Measurements from ENCODE around the gene SNX25. TPM values are rescaled to one million over a fixed set of nuclear protein-coding genes. Genes with fewer than 3 reads are reported as not detected.

Gene SNX25
- total RNA-seq, 2 donors from 2014 or later, result 21.4 to 26.0 TPM

DNA sequence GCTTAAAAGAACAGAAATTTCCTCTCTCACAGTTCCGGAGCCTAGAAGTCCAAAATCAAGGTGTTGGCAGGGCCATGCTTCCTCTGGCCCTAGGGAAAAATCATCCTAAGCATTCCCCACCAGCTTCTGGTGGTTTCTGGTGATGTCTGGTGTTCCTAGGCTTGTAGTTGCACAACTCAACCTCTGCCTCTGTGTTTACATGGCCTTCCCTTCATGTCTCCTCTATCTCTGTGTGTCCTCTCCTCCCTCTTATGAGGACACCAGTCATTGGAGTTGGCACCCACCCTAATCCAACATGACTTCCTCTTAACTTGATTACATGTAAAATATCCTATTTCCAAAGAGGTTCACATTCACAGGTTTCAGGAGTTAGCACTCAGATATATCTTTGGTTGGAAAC, 170.9 kb downstream of the SNX25 start:
- Mint-ChIP-seq H3K4me3 (no peak overlapping the region), H3K27ac (no peak overlapping the region), H3K27me3 (ENCODE audit: insufficient read depth) (peaks cover 19% of the 10 kb centered on the region)

DNA sequence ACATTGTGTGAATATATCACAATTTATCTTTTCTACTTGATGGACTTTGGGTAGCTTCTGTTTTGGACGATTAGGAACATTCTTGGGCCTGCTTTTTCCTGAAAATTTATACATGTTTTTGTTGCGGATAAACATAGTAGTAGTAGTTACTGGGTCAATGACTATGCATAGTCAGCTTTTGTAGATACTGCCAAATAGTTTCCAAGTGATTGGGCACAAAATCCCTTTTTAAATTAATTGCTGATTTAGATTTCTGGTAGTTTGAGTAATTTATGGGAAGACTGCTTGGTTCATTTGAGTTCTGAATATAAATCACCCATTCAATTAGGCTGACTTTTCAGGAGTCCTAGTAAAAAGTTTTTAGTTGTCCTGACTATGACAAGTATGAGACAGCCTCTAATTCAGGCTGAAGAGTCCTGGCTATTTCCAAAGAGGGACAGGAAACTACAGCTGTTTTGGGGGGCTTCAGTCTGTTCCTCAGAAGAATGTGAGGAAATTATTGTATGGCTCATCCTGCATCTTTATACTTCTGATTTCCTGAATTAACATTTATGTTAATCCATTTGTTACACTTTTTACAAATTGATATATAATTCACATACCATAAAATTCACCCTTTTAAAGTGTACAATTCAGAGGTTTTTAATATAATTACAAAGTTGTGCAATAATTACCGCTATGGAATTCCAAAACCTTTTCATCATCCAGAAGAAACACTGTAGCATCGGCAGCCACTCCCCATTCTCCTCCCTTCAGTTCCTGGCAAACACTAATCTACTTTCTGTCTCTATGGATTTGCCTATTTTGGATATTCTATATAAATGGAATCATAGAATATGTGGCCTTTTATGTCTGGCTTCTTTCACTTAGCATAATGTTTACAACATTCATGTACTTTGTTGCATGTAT, 172.1 kb downstream of the SNX25 start:
- H3K9me3 ChIP-seq (ENCODE audit: control insufficient read depth, low read length), result peaks cover 28% of the 10 kb centered on the region
- H3K27me3 ChIP-seq (ENCODE audit: control insufficient read depth, insufficient read depth, low read length, poor library complexity, severe bottlenecking), result no peaks in the 10 kb centered on the region
- no peaks in the 10 kb centered on the region for H3K4me1 Mint-ChIP-seq
- H3K36me3 Mint-ChIP-seq (ENCODE audit: low read depth), result peaks cover 44% of the 10 kb centered on the region
- no peak overlapping the region for H3K27ac Mint-ChIP-seq
- no peak overlapping the region for H3K4me3 Mint-ChIP-seq
- peaks cover 27% of the 10 kb centered on the region for H3K36me3 ChIP-seq (ENCODE audit: control insufficient read depth, insufficient read depth, low read length)
- no peak overlapping the region for H3K27ac ChIP-seq (ENCODE audit: low read depth, low read length)
- no peak overlapping the region for H3K4me3 ChIP-seq (ENCODE audit: low read length)
- 60 to 87% methylated on average over 1 to 3 of the region's 4 CpGs for WGBS, 2 experiments (ENCODE audit: insufficient coverage in 1 of 2, insufficient read length in 1 of 2)
- peaks cover 14% of the 10 kb centered on the region for H3K27me3 Mint-ChIP-seq (ENCODE audit: insufficient read depth)
- H3K9me3 Mint-ChIP-seq, result peaks cover 19% of the 10 kb centered on the region
- no peak for DNase-seq
- H3K4me1 ChIP-seq (ENCODE audit: control insufficient read depth, insufficient read depth, low read length), result no peaks in the 10 kb centered on the region
- no peak for TF ChIP-seq CTCF (conservative IDR thresholded peaks at IDR 0.05)
- no peak overlapping the region for H3K9ac ChIP-seq (ENCODE audit: extremely low read depth, low read length, poor library complexity, severe bottlenecking)

More for the DNA sequence above, 170.9 kb downstream of the SNX25 start:
- WGBS, 2 experiments (ENCODE audit: insufficient coverage in 1 of 2, insufficient read length in 1 of 2), result 89 to 100% methylated on average over 1 of the region's 1 CpG
- H3K4me1 Mint-ChIP-seq, result no peaks in the 10 kb centered on the region
- H3K9ac ChIP-seq (ENCODE audit: extremely low read depth, low read length, poor library complexity, severe bottlenecking), result no peak overlapping the region
- H3K4me3 ChIP-seq (ENCODE audit: low read length), result no peak overlapping the region
- no peak overlapping the region for H3K27ac ChIP-seq (ENCODE audit: low read depth, low read length)
- peaks cover 19% of the 10 kb centered on the region for H3K9me3 Mint-ChIP-seq
- no peak for TF ChIP-seq CTCF (conservative IDR thresholded peaks at IDR 0.05)
- no peaks in the 10 kb centered on the region for H3K4me1 ChIP-seq (ENCODE audit: control insufficient read depth, insufficient read depth, low read length)
- H3K27me3 ChIP-seq (ENCODE audit: control insufficient read depth, insufficient read depth, low read length, poor library complexity, severe bottlenecking), result peaks cover 4% of the 10 kb centered on the region
- H3K36me3 ChIP-seq (ENCODE audit: control insufficient read depth, insufficient read depth, low read length), result peaks cover 27% of the 10 kb centered on the region
- peaks cover 28% of the 10 kb centered on the region for H3K9me3 ChIP-seq (ENCODE audit: control insufficient read depth, low read length)
- peaks cover 47% of the 10 kb centered on the region for H3K36me3 Mint-ChIP-seq (ENCODE audit: low read depth)
- no peak for DNase-seq

- Mint-ChIP-seq H3K9me3 (peaks cover 19% of the 10 kb centered on the region), H3K27me3 (ENCODE audit: insufficient read depth) (peaks cover 9% of the 10 kb centered on the region), H3K4me3 (no peak overlapping the region), H3K4me1 (no peaks in the 10 kb centered on the region), H3K36me3 (ENCODE audit: low read depth) (peaks cover 31% of the 10 kb centered on the region), H3K27ac (no peak overlapping the region)
- no peaks in the 10 kb centered on the region for H3K4me1 ChIP-seq (ENCODE audit: control insufficient read depth, insufficient read depth, low read length)
- H3K4me3 ChIP-seq (ENCODE audit: low read length), result no peak overlapping the region
- H3K9ac ChIP-seq (ENCODE audit: extremely low read depth, low read length, poor library complexity, severe bottlenecking), result no peak overlapping the region
- no peak for TF ChIP-seq CTCF (conservative IDR thresholded peaks at IDR 0.05)
- no peak for DNase-seq
- peaks cover 28% of the 10 kb centered on the region for H3K9me3 ChIP-seq (ENCODE audit: control insufficient read depth, low read length)
- no peaks in the 10 kb centered on the region for H3K27me3 ChIP-seq (ENCODE audit: control insufficient read depth, insufficient read depth, low read length, poor library complexity, severe bottlenecking)
- H3K27ac ChIP-seq (ENCODE audit: low read depth, low read length), result no peak overlapping the region
- H3K36me3 ChIP-seq (ENCODE audit: control insufficient read depth, insufficient read depth, low read length), result peaks cover 17% of the 10 kb centered on the region
Observed at GRCh38 chr4:185382754-185383153, 173.4 kb downstream of the SNX25 start.
